ENCODE results near the gene TTC9.

TTC9 gene

GRCh38 chr14:70677341-70677740 lies 35.6 kb downstream of the TTC9 start:
- peaks cover 4% of the 10 kb centered on the region; the same call in 1 of the 2 replicates for H3K36me3 ChIP-seq (ENCODE audit: low read length)
- no peaks in the 10 kb centered on the region for H3K27me3 ChIP-seq (ENCODE audit: low read length)
- H3K9me3 ChIP-seq (ENCODE audit: insufficient read depth, low read length): no peaks in the 10 kb centered on the region
- H4K20me1 ChIP-seq (ENCODE audit: low read depth, low read length): no peaks in the 10 kb centered on the region
- H3K9ac ChIP-seq (ENCODE audit: low read length): no peak overlapping the region
- H3K79me2 ChIP-seq (ENCODE audit: insufficient read depth, low read length): no peaks in the 10 kb centered on the region
- no peak overlapping the region for H3K4me3 ChIP-seq (ENCODE audit: insufficient read depth, low read length, poor library complexity, severe bottlenecking)
- TF ChIP-seq EZH2phosphoT487 (conservative IDR thresholded peaks at IDR 0.05; ENCODE audit: low read length) (no peak), CTCF (IDR thresholded peaks at IDR 0.05; ENCODE audit: insufficient read depth, low read length, poor library complexity, severe bottlenecking) (no peak)
- no peak overlapping the region for H3K4me2 ChIP-seq (ENCODE audit: low read depth, low read length, poor library complexity, severe bottlenecking)
- H3F3A ChIP-seq (ENCODE audit: insufficient read depth): no peaks in the 10 kb centered on the region
- H3K9me2 ChIP-seq (replicated peaks; ENCODE audit: insufficient read depth, low read length): no peaks in the 10 kb centered on the region
- no peak overlapping the region for H3K27ac ChIP-seq (ENCODE audit: low read depth, low read length)
- H2AFZ ChIP-seq (ENCODE audit: low read depth, low read length, severe bottlenecking): no peak overlapping the region

- Histone ChIP-seq H3K9me2 (replicated peaks; ENCODE audit: insufficient read depth, low read length) (no peaks in the 10 kb centered on the region), H3F3A (ENCODE audit: insufficient read depth) (no peaks in the 10 kb centered on the region), H3K36me3 (ENCODE audit: low read length) (no peaks in the 10 kb centered on the region), H3K9me3 (ENCODE audit: insufficient read depth, low read length) (no peaks in the 10 kb centered on the region), H3K4me3 (ENCODE audit: insufficient read depth, low read length, poor library complexity, severe bottlenecking) (no peak overlapping the region), H2AFZ (ENCODE audit: low read depth, low read length, severe bottlenecking) (no peak overlapping the region), H3K4me2 (ENCODE audit: low read depth, low read length, poor library complexity, severe bottlenecking) (no peak overlapping the region), H3K9ac (ENCODE audit: low read length) (no peak overlapping the region), H3K79me2 (ENCODE audit: insufficient read depth, low read length) (no peaks in the 10 kb centered on the region), H3K27me3 (ENCODE audit: low read length) (no peaks in the 10 kb centered on the region), H4K20me1 (ENCODE audit: low read depth, low read length) (no peaks in the 10 kb centered on the region), H3K27ac (ENCODE audit: low read depth, low read length) (no peak overlapping the region)
- TF ChIP-seq CTCF (IDR thresholded peaks at IDR 0.05; ENCODE audit: insufficient read depth, low read length, poor library complexity, severe bottlenecking): no peak
- no peak for TF ChIP-seq EZH2phosphoT487 (conservative IDR thresholded peaks at IDR 0.05; ENCODE audit: low read length)
Measured at GRCh38 chr14:70680748-70681147, 39.0 kb downstream of the TTC9 start.

GRCh38 chr14:70683983-70684382 lies 42.3 kb downstream of the TTC9 start:
- H3K4me3 ChIP-seq (ENCODE audit: insufficient read depth, low read length, poor library complexity, severe bottlenecking): no peak overlapping the region
- no peak overlapping the region for H3K27ac ChIP-seq (ENCODE audit: low read depth, low read length)
- no peaks in the 10 kb centered on the region for H3F3A ChIP-seq (ENCODE audit: insufficient read depth)
- H3K9me3 ChIP-seq (ENCODE audit: insufficient read depth, low read length): no peaks in the 10 kb centered on the region
- no peaks in the 10 kb centered on the region for H3K9me2 ChIP-seq (replicated peaks; ENCODE audit: insufficient read depth, low read length)
- H3K79me2 ChIP-seq (ENCODE audit: insufficient read depth, low read length): no peaks in the 10 kb centered on the region
- TF ChIP-seq CTCF (IDR thresholded peaks at IDR 0.05; ENCODE audit: insufficient read depth, low read length, poor library complexity, severe bottlenecking) (no peak), EZH2phosphoT487 (conservative IDR thresholded peaks at IDR 0.05; ENCODE audit: low read length) (no peak)
- no peak overlapping the region for H3K9ac ChIP-seq (ENCODE audit: low read length)
- no peaks in the 10 kb centered on the region for H4K20me1 ChIP-seq (ENCODE audit: low read depth, low read length)
- H3K36me3 ChIP-seq (ENCODE audit: low read length): no peaks in the 10 kb centered on the region
- no peaks in the 10 kb centered on the region for H3K27me3 ChIP-seq (ENCODE audit: low read length)
- no peak overlapping the region for H2AFZ ChIP-seq (ENCODE audit: low read depth, low read length, severe bottlenecking)
- H3K4me2 ChIP-seq (ENCODE audit: low read depth, low read length, poor library complexity, severe bottlenecking): no peak overlapping the region
